ENCODE data around the gene STK38. TPM values are rescaled to one million over a fixed set of nuclear protein-coding genes. Genes with fewer than 3 reads are reported as not detected.

The STK38 gene
- total RNA-seq, 1 donor from 2014 or later, result 51.6 TPM

DNA sequence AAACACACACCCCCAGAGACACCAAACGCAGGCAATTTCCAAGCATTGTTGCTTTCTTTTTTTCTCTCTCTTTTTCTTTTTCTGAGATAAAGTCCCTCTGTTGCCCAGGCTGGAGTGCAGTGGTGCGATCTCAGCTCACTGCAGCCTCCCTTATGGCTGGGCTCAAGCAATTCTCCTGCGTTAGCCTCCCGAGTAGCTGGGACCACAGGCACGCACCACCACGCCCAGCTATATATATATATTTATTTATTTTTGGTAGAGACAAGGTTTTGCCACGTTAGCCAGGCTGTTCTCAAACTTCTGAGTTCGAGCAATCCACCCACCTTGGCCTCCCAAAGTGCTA is 32.9 kb upstream of the STK38 start:
- no peak for DNase-seq (ENCODE audit: extremely low spot score, unreplicated experiment)
- TF ChIP-seq, protein P1, sequence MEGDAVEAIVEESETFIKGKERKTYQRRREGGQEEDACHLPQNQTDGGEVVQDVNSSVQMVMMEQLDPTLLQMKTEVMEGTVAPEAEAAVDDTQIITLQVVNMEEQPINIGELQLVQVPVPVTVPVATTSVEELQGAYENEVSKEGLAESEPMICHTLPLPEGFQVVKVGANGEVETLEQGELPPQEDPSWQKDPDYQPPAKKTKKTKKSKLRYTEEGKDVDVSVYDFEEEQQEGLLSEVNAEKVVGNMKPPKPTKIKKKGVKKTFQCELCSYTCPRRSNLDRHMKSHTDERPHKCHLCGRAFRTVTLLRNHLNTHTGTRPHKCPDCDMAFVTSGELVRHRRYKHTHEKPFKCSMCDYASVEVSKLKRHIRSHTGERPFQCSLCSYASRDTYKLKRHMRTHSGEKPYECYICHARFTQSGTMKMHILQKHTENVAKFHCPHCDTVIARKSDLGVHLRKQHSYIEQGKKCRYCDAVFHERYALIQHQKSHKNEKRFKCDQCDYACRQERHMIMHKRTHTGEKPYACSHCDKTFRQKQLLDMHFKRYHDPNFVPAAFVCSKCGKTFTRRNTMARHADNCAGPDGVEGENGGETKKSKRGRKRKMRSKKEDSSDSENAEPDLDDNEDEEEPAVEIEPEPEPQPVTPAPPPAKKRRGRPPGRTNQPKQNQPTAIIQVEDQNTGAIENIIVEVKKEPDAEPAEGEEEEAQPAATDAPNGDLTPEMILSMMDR (IDR thresholded peaks at IDR 0.05), result no peak
- H3K9me3 Mint-ChIP-seq (ENCODE audit: unreplicated experiment), result no peaks in the 10 kb centered on the region
- no peaks in the 10 kb centered on the region for H3K27me3 Mint-ChIP-seq (ENCODE audit: unreplicated experiment)
- H3K27ac Mint-ChIP-seq (ENCODE audit: unreplicated experiment), result peak overlapping the region; percentile 79
- no peaks in the 10 kb centered on the region for H3K36me3 Mint-ChIP-seq (ENCODE audit: unreplicated experiment)
- peaks cover 42% of the 10 kb centered on the region for H3K4me1 Mint-ChIP-seq (ENCODE audit: unreplicated experiment)
- no peak overlapping the region for H3K4me3 Mint-ChIP-seq (ENCODE audit: unreplicated experiment)

DNA sequence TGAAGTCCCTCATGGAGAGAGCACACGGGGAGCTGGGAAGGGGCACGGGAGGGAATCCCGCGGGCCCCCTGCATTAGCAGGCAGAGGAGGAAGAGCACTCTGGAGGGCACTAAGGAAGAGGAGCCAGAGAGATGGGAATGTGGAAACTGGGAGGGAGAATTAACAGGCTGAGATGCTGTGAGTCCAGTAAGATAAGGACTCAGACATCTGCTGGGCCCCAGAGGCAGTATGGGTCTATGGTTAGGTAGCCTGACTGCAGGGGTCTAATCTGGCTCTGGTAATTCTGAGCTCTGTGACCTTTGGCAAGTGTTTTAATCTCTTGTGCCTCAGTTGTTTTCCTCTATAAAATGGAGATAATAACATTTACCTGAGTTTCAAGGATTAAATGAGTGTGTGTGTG is 31.2 kb upstream of the STK38 start:
- Mint-ChIP-seq H3K4me3 (ENCODE audit: unreplicated experiment) (no peak overlapping the region), H3K27me3 (ENCODE audit: unreplicated experiment) (no peaks in the 10 kb centered on the region), H3K9me3 (ENCODE audit: unreplicated experiment) (no peaks in the 10 kb centered on the region), H3K27ac (ENCODE audit: unreplicated experiment) (peak overlapping the region; percentile 79), H3K36me3 (ENCODE audit: unreplicated experiment) (no peaks in the 10 kb centered on the region), H3K4me1 (ENCODE audit: unreplicated experiment) (peaks cover 42% of the 10 kb centered on the region)
- DNase-seq (ENCODE audit: extremely low spot score, unreplicated experiment), result no peak
- TF ChIP-seq, protein P1 (IDR thresholded peaks at IDR 0.05), result no peak

DNA sequence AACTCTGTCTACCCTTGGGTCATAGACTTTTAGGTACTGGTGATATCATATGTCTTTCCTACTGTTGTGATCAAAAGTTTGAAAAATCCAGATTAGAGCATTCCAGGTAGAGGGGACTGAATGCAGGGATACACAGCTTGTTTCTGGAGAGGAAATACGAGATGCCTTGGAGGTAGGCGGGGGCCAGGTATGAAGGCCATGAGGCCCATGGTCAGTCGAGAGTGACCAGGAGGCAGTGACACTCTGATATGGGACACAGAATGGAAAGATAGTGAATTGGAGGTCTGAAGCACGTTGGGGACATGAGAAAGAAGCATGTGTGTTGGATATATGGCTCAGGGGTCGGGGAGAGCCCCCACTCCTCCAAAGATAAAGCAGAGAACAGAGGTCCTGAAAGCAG is 30.8 kb upstream of the STK38 start:
- no peaks in the 10 kb centered on the region for H3K36me3 Mint-ChIP-seq (ENCODE audit: unreplicated experiment)
- TF ChIP-seq, protein P1 (IDR thresholded peaks at IDR 0.05), result no peak
- H3K4me1 Mint-ChIP-seq (ENCODE audit: unreplicated experiment), result peaks cover 42% of the 10 kb centered on the region
- H3K9me3 Mint-ChIP-seq (ENCODE audit: unreplicated experiment), result no peaks in the 10 kb centered on the region
- no peak overlapping the region for H3K4me3 Mint-ChIP-seq (ENCODE audit: unreplicated experiment)
- no peak for DNase-seq (ENCODE audit: extremely low spot score, unreplicated experiment)
- H3K27me3 Mint-ChIP-seq (ENCODE audit: unreplicated experiment), result no peaks in the 10 kb centered on the region
- H3K27ac Mint-ChIP-seq (ENCODE audit: unreplicated experiment), result peak overlapping the region; percentile 79

DNA sequence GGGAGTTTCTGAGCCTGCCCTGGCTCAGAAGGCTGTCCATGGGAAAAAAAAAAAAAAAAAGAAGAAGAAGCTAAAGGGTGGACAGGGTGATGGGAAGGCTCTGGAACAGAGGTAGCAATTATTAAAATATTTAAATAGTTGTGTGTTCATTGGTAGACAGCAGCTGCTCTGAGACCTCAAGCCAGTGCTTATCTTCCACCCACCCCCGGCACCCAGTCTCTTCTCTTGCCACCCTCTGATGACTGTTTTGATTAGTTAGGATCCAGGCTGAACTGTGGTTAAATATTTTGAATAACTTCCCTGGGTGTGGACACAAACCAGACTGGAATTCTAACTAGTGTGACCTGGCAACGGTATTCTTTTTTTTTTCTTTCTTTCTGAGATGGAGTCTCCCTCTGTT is 30.0 kb upstream of the STK38 start:
- peak overlapping the region; percentile 79 for H3K27ac Mint-ChIP-seq (ENCODE audit: unreplicated experiment)

DNA sequence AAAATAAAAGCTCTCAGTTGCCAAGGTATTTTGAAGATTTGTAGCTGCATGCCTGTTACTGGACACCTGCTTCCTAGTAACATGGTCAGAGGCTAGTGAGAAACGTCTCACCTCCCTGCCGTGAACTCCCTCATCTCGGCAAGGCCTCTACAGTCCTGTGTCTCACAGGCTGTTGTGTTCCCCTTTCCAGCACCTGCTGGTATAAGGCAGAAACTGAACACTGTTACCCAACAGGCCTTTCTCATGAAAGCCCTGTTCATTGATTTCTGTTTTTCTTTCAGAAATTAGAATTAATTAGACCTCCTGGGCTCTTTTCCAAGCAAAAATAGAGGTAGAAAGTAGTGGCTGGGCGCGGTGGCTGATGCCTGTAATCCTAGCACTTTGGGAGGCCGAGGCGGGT is 29.3 kb upstream of the STK38 start:
- H3K4me3 Mint-ChIP-seq (ENCODE audit: unreplicated experiment), result no peak overlapping the region

More for the DNA sequence above, 30.0 kb upstream of the STK38 start:
- Mint-ChIP-seq H3K27me3 (ENCODE audit: unreplicated experiment) (no peaks in the 10 kb centered on the region), H3K9me3 (ENCODE audit: unreplicated experiment) (no peaks in the 10 kb centered on the region), H3K4me3 (ENCODE audit: unreplicated experiment) (peak overlapping the region; percentile 18), H3K4me1 (ENCODE audit: unreplicated experiment) (peaks cover 41% of the 10 kb centered on the region), H3K36me3 (ENCODE audit: unreplicated experiment) (no peaks in the 10 kb centered on the region)
- no peak for DNase-seq (ENCODE audit: extremely low spot score, unreplicated experiment)
- TF ChIP-seq, protein P1 (IDR thresholded peaks at IDR 0.05), result no peak

More for the DNA sequence above, 29.3 kb upstream of the STK38 start:
- Mint-ChIP-seq H3K4me1 (ENCODE audit: unreplicated experiment) (peaks cover 36% of the 10 kb centered on the region), H3K27me3 (ENCODE audit: unreplicated experiment) (no peaks in the 10 kb centered on the region), H3K36me3 (ENCODE audit: unreplicated experiment) (no peaks in the 10 kb centered on the region), H3K27ac (ENCODE audit: unreplicated experiment) (peak overlapping the region; percentile 79), H3K9me3 (ENCODE audit: unreplicated experiment) (no peaks in the 10 kb centered on the region)
- no peak for DNase-seq (ENCODE audit: extremely low spot score, unreplicated experiment)
- TF ChIP-seq, protein P1 (IDR thresholded peaks at IDR 0.05), result no peak
